Testis (tissue), 5 donors: ENCODE measurements around the gene NAP1L4. TPM values are rescaled to one million over a fixed set of nuclear protein-coding genes. Genes with fewer than 3 reads are reported as not detected.

Experiments used
- DNase-seq: peaks from one replicate; pipeline ENCODE4 v3.0.0-alpha.2; 2019
- H3K27ac ChIP-seq, 2 donors: fragments of 200-600 bp; sonication (generic); one replicate each; pipeline ENCODE4 v1.5.1; 2019
- H3K27me3 ChIP-seq: fragments of 200-600 bp; sonication (generic); one replicate; pipeline ENCODE4 v1.5.1; 2019
- H3K36me3 ChIP-seq: fragments of 200-600 bp; sonication (generic); one replicate; pipeline ENCODE4 v1.5.1; 2017; ENCODE audit warnings: low read depth; ENCODE audit errors: missing control alignments
- H3K4me1 ChIP-seq: fragments of 200-600 bp; sonication (generic); one replicate; pipeline ENCODE4 v1.5.1; 2019
- H3K4me3 ChIP-seq, 2 donors: fragments of 200-600 bp; sonication (generic); one replicate each; pipeline ENCODE4 v1.5.1; 2017 to 2019
- H3K9me3 ChIP-seq: fragments of 200-600 bp; sonication (generic); one replicate; pipeline ENCODE4 v1.5.1; 2017
- POLR2A ChIP-seq: fragments of 450-650 bp; IDR thresholded peaks from one replicate; pipeline ENCODE4 v1.6.1; 2017; ENCODE audit warnings: antibody characterized with exemption, mild to moderate bottlenecking, moderate library complexity
- WGBS, 2 donors: methylation state at CpG; one replicate each; pipeline ENCODE4 v1.1.5; 2018; 5-methylcytosine and 5-hydroxymethylcytosine counted together
- intact Hi-C: fragments of 100-400 bp; cut with DNase I; formaldehyde crosslinking; loops from one replicate; pipeline ENCODE4 v1.15.1; 2023; ENCODE audit warnings: low total_unique reads
- long read RNA-seq, 2 donors: transcript quantifications; one replicate each; lab custom pipeline, GENCODE V29; 2026
- polyA plus RNA-seq: library from polyadenylated mRNA; stranded (reverse); fragments of 350-450 nt; fragmentation: Illumina TruSeq; extraction: RNeasy Lipid Tissue Mini Kit (QIAGEN cat#74804); gene quantifications from one replicate; pipeline ENCODE4 v1.2.3, GENCODE V29; 2014; ENCODE audit warnings: low read depth, low replicate concordance; ENCODE audit not compliant: insufficient read depth
- total RNA-seq, 2 donors: library from RNA; depleted of rRNA; stranded (reverse); fragments of >200 nt; gene quantifications; one replicate each; pipeline ENCODE4 v1.2.3, GENCODE V29; 2016
- TF ChIP-seq, protein P1 (sequence below), 3 experiments: fragments of 450-650 bp in 2 of 3; fragments of 200-600 bp in 1 of 3; sonication (generic) in 1 of 3; IDR thresholded peaks; one replicate each; pipeline ENCODE4 v1.5.1; 2016 to 2019; ENCODE audit warnings: antibody characterized with exemption in 3 of 3, mild to moderate bottlenecking in 2 of 3, moderate library complexity in 1 of 3

The NAP1L4 gene, protein sequence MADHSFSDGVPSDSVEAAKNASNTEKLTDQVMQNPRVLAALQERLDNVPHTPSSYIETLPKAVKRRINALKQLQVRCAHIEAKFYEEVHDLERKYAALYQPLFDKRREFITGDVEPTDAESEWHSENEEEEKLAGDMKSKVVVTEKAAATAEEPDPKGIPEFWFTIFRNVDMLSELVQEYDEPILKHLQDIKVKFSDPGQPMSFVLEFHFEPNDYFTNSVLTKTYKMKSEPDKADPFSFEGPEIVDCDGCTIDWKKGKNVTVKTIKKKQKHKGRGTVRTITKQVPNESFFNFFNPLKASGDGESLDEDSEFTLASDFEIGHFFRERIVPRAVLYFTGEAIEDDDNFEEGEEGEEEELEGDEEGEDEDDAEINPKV
- total RNA-seq = 100 to 1,000 TPM; 165 to 206 TPM
- polyA plus RNA-seq = 208 TPM
- long read RNA-seq, donor 1, transcript NAP1L4-201 (16 exons, 2,511 nt) = minor isoform, 7 of 45 reads
- long read RNA-seq, donor 1, transcript NAP1L4-222 (15 exons, 2,479 nt) = major isoform, 11 of 45 reads
- long read RNA-seq, donor 1, partial matches to known transcripts = 21 of 45 reads
- long read RNA-seq, donor 1, other reads (novel, unspliced or antisense) = 0 of 45 reads
- long read RNA-seq, donor 2, transcript NAP1L4-222 (15 exons, 2,479 nt) = major isoform, 5 of 25 reads
- long read RNA-seq, donor 2, partial matches to known transcripts = 15 of 25 reads
- long read RNA-seq, donor 2, other reads (novel, unspliced or antisense) = 0 of 25 reads

DNA sequence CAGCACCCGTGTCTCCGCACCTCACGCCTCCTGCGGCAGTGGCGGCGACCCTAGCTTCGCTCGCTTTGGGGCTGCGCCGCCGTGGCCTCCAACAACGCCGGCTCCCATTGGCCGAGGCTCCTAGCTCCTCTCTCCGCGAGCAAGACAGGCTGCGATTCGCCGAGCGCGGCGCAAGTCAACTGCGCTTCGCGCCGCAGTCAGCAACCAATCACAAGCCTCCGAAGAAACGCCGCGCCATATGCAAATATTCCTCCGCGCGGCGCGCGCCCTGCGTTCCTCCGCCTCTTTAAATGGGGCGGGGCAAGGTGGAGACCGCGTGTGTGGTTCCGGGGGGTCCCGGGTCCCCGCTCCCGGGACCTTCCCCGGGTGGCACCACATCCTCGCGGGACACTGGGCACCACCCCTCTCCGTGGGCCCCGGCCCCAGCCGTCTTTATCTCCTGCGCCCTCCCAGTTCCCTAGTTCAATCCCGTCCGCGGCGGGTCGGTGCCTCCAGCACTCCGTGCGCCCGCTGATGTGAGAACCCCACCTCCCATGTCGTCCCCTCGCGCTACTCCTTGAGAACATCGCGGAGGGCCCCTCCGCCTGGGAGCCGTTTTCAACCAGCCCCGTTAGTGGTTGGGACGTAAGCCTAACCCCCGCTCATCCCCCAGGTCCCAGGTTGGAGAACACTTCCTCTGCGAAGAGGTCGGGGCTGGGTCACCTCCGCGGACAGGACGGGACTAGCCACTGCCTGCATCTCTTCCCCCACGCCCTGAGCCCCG is at the start of gene NAP1L4:
Gene NAP1L4 (minus strand): TSS at position 96 of the 763 bp plus-strand sequence. CDS start 13,109 bp downstream, outside the sequence.
- Histone ChIP-seq H3K27ac (peak within 1 kb of the TSS; percentile 80 to 97), H3K4me1 (peaks cover 36% of the 10 kb centered on the region), H3K4me3 (peak within 1 kb of the TSS; percentile 87 to 89), H3K27me3 (no peaks in the 10 kb centered on the region), H3K9me3 (no peaks in the 10 kb centered on the region), H3K36me3 (no peaks in the 10 kb centered on the region)
- peak; percentile 98 for DNase-seq
- WGBS, 2 donors = 0 to 1% methylated on average over 22 to 76 of the region's 77 CpGs
- intact Hi-C loops = no loop called here
- TF ChIP-seq POLR2A = no peak

DNA sequence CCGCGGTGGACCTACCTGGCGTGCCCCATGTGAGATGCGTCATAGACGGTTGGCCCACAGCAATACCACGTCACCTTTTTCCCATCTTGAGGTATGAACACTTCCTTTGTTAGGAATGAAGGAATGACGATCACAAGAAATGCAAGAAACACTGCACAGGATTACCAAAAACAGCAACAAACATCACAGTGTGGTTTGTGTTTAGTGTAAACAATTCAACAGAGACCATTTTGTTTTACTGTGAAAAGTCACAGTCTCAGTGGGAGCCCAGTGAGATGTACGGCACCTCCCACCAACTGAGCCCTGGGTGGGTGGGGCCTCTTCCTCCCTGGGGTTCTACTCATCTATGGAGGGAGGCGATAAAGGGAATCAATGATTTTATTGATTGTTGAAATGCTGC is 48.8 kb upstream of the NAP1L4 start:
- Histone ChIP-seq H3K27me3 (no peaks in the 10 kb centered on the region), H3K9me3 (no peaks in the 10 kb centered on the region), H3K27ac (no peak overlapping the region), H3K4me1 (no peaks in the 10 kb centered on the region), H3K36me3 (no peaks in the 10 kb centered on the region), H3K4me3 (no peak overlapping the region)
- DNase-seq = no peak
- 95 to 96% methylated on average over 9 of the region's 9 CpGs for WGBS, 2 donors
- no peak for TF ChIP-seq POLR2A
- TF ChIP-seq, protein P1, sequence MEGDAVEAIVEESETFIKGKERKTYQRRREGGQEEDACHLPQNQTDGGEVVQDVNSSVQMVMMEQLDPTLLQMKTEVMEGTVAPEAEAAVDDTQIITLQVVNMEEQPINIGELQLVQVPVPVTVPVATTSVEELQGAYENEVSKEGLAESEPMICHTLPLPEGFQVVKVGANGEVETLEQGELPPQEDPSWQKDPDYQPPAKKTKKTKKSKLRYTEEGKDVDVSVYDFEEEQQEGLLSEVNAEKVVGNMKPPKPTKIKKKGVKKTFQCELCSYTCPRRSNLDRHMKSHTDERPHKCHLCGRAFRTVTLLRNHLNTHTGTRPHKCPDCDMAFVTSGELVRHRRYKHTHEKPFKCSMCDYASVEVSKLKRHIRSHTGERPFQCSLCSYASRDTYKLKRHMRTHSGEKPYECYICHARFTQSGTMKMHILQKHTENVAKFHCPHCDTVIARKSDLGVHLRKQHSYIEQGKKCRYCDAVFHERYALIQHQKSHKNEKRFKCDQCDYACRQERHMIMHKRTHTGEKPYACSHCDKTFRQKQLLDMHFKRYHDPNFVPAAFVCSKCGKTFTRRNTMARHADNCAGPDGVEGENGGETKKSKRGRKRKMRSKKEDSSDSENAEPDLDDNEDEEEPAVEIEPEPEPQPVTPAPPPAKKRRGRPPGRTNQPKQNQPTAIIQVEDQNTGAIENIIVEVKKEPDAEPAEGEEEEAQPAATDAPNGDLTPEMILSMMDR (IDR thresholded peaks at IDR 0.05) = no peak
- intact Hi-C loops = no loop called here

DNA sequence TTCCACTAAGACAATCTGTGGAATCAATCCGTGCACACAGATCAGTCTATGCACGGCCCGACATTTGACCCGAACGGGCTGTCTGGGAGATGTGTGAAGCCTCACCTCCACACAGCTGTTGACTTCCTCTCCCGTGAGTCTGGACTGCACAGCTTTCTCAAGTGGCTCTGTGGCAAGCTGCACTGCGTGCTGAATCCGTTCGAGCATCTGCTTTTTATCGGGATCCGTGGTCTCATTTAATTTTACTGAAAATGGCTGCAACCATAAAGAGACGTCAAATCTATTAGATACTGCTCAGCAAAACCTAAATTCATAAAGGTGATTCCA is 45.8 kb upstream of the NAP1L4 start:
- no peak for DNase-seq
- no peaks in the 10 kb centered on the region for H3K4me1 ChIP-seq
- H3K36me3 ChIP-seq = no peaks in the 10 kb centered on the region
- H3K27me3 ChIP-seq = no peaks in the 10 kb centered on the region
- intact Hi-C loops = loop anchor here (5.0 kb wide), 1 partner anchor 54 kb away; no protein-coding TSS in a partner anchor
- H3K27ac ChIP-seq = no peak overlapping the region
- WGBS, 2 donors = 91 to 92% methylated on average over 12 of the region's 12 CpGs
- no peak for TF ChIP-seq POLR2A
- TF ChIP-seq, protein P1 (IDR thresholded peaks at IDR 0.05) = no peak
- no peaks in the 10 kb centered on the region for H3K9me3 ChIP-seq
- H3K4me3 ChIP-seq = no peak overlapping the region

DNA sequence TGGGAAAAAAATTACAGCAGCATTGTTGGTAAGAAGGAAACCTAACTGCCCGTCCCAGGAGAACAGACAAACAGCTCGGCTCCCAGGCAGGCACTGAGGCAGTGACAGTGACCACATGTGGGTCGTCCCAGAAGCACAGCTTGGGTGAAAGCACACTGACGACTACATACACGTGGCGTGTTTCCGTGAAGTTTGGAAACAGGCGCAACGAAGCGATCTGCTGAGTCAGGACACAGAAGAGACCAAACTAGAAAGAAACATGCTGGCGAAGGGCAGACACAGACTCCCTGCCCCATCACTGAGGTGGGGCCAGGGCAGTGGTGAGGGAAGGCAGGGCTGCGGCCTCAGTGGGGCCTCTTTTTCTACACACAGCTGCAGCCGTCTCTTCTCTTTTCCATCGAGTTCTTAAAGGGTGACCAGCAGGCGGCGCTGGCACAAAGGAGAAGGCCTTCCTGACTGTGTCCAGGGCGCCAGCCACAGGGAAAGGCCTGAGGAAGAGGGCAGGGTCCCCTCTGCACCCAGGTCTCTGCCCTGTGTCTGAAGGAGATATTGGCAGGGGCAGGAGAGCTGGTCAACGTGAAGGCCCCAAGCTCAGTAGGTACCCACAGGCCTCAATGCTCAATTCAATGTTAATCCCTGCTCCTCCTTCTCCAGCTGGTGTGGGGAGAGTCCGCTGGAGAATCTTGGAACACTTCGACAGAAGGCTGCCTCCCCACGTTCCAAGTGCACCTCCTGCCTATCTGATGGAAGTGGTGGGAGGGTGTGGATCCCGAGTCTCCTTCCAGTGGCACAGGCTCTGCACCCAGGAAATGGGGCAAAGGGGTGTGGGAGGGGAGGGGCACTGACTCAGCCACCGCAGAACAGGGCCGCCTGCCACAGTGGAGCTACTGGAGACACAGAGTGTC is 45.2 kb upstream of the NAP1L4 start:
- DNase-seq = peak; percentile 85
- no peak overlapping the region for H3K27ac ChIP-seq
- no peak overlapping the region for H3K4me3 ChIP-seq
- H3K9me3 ChIP-seq = no peaks in the 10 kb centered on the region
- H3K27me3 ChIP-seq = no peaks in the 10 kb centered on the region
- no peaks in the 10 kb centered on the region for H3K4me1 ChIP-seq
- TF ChIP-seq POLR2A = no peak
- TF ChIP-seq, protein P1 (IDR thresholded peaks at IDR 0.05) = peak; percentile 73 to 83 (median 75)
- no peaks in the 10 kb centered on the region for H3K36me3 ChIP-seq
- intact Hi-C loops = loop anchor here (5.0 kb wide), 1 partner anchor 55 kb away; no protein-coding TSS in a partner anchor
- 63 to 68% methylated on average over 18 to 24 of the region's 24 CpGs for WGBS, 2 donors
